Stimulated activated CD4-positive, alpha-beta T cell treated with anti-CD3 and anti-CD28 coated beads, Interleukin-4, amount 100 ng/mL, for 4 hours (primary cell): Measurements from ENCODE around the gene GALNT18.

ENCODE experiments used
- DNase-seq, 2 experiments: peaks; one replicate each; pipeline ENCODE4 v3.0.0-alpha.2; 2020

The GALNT18 gene

GRCh38 chr11:11563200-11563975, 58.4 kb downstream of the GALNT18 start:
- DNase-seq = no peak

- no peak for DNase-seq
Observed at GRCh38 chr11:11561991-11562390, 59.8 kb downstream of the GALNT18 start.

- no peak for DNase-seq
Observed at GRCh38 chr11:11558826-11559225, 63.0 kb downstream of the GALNT18 start.

GRCh38 chr11:11558396-11558795, 63.4 kb downstream of the GALNT18 start:
- DNase-seq = no peak

DNA sequence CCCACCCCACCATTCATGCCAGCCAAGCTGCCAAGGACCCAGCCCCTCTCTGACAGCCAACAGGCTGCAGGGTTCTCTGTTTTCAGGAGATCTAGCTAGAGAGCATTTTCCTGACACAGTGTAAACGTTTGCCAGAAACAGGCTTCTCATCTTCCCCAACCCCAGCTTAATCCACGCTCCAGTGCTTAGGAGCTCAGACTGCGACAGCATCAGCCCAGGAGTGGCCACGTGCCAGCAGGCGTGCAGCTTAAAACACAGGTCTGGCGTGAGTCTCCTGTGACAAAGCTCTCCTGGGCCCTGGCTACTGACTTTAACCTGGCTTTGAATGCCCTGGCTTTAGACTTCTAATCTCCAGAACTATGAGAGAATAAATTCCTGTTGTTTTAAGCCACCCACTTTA, 66.6 kb downstream of the GALNT18 start:
- DNase-seq = no peak

- DNase-seq = no peak
Observed at GRCh38 chr11:11553573-11553972, 68.2 kb downstream of the GALNT18 start.

GRCh38 chr11:11552529-11553087, 69.2 kb downstream of the GALNT18 start:
- no peak for DNase-seq

DNA sequence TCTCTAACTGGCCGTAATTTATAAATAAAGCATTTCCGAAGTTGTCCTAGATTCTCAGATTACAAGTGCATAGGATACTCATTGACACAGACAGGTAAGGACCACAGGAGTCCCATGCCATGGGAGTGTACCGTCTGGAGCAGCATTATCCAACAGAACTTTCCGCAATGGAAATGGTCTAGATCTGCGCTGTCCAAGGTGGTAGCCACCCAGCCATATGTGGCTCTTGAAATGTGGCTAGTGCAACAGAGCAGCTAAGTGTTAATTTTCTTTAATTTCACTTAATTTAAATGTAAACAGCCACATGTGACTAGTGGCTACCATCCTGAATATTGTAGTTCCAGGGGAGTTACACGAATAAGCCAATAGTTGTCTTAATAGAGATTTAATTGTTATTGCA, 71.3 kb downstream of the GALNT18 start:
- no peak for DNase-seq

DNA sequence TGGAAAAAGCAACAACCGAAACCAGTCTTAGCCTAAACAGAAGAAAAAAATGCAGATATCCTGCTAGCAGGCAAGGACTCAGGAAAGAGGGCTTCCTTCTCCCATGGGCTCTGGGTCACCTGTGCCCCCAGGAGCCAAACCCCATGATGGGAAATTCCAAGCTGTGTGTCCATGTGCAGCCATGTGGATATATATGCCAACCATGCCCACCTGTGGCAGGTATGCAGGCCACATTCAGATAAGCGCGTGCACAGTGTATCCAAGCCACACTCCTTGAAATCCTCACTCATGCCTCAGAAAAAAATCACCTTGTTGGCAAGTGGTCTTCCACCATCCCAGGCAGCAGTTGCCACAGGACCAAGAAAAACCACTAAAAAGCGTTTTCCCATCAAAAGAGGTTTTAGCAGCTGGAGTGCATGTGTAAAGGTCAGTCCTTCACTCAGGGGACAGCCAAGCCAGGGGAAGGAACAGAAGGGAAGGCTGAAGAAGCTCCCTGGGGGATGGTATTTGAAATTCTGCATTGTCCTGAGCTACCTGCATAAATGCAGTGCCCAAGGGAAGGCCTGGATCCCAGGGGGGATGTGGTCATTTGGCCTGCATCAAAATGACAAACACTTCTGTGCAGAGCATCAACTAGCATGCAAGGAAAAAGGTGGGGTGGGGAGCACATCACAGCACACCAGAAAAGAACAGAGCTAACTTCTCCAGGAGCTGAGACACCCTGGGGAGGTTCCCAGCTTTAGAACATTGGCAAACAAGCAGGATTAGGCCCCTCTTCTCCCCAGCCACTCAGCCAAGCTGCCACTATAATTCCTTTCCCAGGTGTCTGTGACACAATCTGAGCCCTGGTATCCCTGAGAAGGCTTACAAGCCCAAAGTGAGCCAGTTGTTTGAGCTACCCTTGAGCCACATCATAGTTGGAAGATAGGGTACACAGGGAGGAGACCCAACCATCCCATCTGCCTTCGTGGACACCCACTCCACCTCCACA, 76.2 kb downstream of the GALNT18 start:
- no peak for DNase-seq

GRCh38 chr11:11543656-11544055, 78.1 kb downstream of the GALNT18 start:
- DNase-seq = no peak

DNA sequence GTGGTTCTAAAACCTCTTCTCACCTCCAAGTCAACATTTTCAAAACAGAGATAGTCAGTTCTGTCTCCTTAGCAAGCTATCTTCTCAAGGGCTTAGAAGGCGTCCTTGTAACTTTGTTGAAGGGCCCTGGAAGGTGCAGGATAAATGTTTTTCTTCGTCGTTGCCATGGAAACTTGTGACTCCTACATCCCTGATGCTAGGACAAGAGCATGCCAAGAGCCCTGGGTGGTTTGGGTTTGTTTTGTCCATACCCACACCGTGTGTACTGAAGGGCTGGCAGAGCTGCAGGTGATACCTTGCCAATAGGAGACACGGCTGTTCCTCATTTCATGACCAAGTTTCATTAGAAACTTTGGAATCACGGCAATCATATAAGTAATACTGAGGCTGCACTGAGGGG, 81.6 kb downstream of the GALNT18 start:
- DNase-seq = no peak

- DNase-seq = no peak
Observed at GRCh38 chr11:11538277-11538960, 83.4 kb downstream of the GALNT18 start.

- no peak for DNase-seq
Observed at GRCh38 chr11:11537871-11538270, 83.9 kb downstream of the GALNT18 start.

GRCh38 chr11:11537372-11537771, 84.4 kb downstream of the GALNT18 start:
- DNase-seq = no peak

- no peak for DNase-seq
Observed at GRCh38 chr11:11536650-11537049, 85.2 kb downstream of the GALNT18 start.

- DNase-seq = no peak
Observed at GRCh38 chr11:11535611-11536010, 86.2 kb downstream of the GALNT18 start.

- no peak for DNase-seq
Observed at GRCh38 chr11:11534981-11535380, 86.8 kb downstream of the GALNT18 start.

DNA sequence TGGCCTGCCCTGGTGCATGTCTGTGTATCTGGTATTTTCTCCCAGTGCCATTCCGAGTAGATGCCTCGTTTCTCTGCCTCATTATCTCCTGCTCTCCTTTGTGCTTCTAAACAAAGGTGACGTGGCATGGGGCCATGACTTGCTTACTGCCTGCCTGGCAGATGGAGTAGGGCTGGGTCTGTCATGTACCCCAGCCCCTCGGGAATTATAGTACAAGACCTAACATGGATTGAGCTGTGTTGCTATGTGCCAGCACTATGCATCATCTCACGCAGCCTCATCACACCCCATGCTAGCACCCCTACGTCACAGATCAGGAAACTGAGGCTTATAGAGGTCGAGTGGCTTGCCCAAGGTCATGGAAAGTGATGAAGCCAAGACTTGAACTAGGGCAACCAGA, 88.1 kb downstream of the GALNT18 start:
- no peak for DNase-seq

DNA sequence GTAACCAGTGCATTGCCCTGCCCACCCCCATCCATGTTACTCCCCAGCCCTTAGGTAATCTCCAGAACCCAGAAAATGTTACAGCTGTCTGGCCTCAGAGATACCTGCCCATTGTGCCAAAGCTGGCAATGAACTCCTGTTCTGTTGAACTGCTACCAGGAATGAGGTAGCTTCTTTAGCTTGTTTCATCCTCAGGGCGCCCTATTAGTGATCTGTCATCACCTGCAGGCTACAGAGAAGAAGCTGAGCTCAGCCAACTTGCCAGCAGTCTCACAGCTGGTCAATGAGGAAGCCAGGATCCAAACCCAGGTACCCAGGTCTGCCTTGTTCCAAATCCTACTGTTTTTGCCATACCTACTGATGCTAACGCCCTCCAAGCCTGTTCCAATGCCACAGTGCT, 88.7 kb downstream of the GALNT18 start:
- no peak for DNase-seq

- DNase-seq = no peak
Observed at GRCh38 chr11:11532574-11532973, 89.2 kb downstream of the GALNT18 start.

DNA sequence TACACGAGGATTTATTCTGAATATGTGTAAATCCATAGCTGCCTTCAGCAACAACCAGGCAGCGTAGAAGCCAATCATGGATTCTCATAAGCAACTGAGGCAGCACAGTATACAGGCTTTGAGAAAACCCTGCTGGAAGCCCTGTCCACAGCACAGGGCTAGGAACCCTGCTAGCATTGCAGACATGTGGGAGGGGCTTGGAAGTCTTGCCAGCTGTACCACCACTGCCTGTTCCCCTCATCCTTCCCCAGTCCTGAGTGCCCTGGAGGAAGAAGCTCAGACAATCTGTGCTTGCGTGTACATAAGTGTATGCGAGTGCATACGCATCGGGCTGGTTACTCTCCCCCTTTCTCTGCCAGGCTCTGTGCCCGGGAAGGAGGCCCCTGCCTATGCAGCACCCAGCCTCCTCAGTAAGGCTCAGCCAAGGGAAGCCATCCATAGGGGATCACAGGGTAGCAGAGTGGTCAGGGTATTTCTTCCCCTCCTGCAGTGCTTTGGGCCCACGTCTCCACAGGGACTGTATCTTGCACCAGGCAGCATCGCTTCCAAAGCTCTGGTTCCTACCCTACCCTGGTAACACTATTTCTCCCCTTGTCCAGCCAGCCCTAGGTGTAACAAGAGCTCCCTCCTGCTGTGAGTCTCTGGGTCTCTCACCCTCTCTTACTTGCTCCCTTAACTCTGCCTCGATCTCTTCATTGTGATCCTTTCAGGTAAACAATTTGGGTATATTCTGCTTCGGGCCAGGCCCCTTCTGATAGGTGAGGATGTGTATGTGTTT, 90.5 kb downstream of the GALNT18 start:
- DNase-seq = no peak

DNA sequence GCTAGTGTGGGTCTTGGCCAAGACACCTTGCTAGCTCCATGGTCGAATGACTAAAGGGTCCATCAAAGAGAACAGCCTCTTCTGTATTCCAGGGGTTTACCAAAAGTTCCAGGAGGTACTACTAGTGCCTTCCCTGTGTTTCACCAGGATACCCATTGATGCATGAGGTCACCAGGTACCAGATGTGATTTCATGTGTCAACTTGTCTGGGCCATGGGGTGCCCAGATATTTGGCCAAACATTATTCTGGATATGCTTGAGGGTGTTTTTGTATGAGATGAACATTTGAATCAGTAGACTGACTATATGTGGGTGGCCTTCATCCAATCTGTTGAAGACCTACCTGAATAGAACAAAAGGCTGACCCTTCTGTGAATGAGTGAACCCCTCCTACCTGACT, 92.8 kb downstream of the GALNT18 start:
- no peak for DNase-seq
